ENCODE data around the gene UQCR10. TPM values are rescaled to one million over a fixed set of nuclear protein-coding genes. Genes with fewer than 3 reads are reported as not detected.

The UQCR10 gene
- total and polyA plus RNA-seq, 9 of the 15 experiments (the other 6 are each of a cell fraction or from before 2014, with no cell fraction given) = 128 to 903 (median 163) TPM

- CTCF ChIA-PET (ENCODE audit: low intra/inter-chr PET ratio) = no interaction called here
- DNase-seq (ENCODE audit: extremely low read depth in 1 of 4, low spot score in 3 of 4) (no peak), ATAC-seq (no peak), FAIRE-seq (no peak)
- no peak overlapping the region for H3K4me3 ChIP-seq
- no peaks in the 10 kb centered on the region for H3K9me3 ChIP-seq (replicated peaks; ENCODE audit: control insufficient read depth, insufficient read depth, low read depth, low read length)
- H3K4me2 ChIP-seq (ENCODE audit: insufficient read depth, low read length) = no peak overlapping the region
- POLR2A ChIA-PET = interaction anchor here (1.2 kb wide), 1 partner anchor 9 kb away, joined by 5 read pairs; no protein-coding TSS in a partner anchor
- in situ Hi-C loops (cut with MboI) = no loop called here
- no peaks in the 10 kb centered on the region; a peak in 1 of 5 replicates for H3K4me1 ChIP-seq (replicated peaks in 1 of 2; ENCODE audit: control insufficient read depth in 2 of 2, insufficient read depth in 2 of 2, low read length in 2 of 2)
- no peak overlapping the region for H3K9ac ChIP-seq (ENCODE audit: insufficient read depth in 1 of 2, low read depth in 2 of 2, low read length in 2 of 2)
- BruUV-seq (replicated peaks) = TSS peak; percentile 85
- no peak for TF ChIP-seq HDAC1 (IDR thresholded peaks at IDR 0.05)
- TF ChIP-seq ZBTB33 (CRISPR knock-in tag; IDR thresholded peaks at IDR 0.05) = peak; percentile 60; the same call in 1 of the 2 replicates
- H2AFZ ChIP-seq (ENCODE audit: low read depth, low read length) = no peak overlapping the region
- intact Hi-C loops (cut with micrococcal nuclease) = no loop called here
- no peaks in the 10 kb centered on the region for H3K9me1 ChIP-seq (ENCODE audit: control insufficient read depth, insufficient read depth, low read length)
- 85% methylated on average over 9 of the region's 27 CpGs for WGBS (ENCODE audit: insufficient coverage, low coverage, missing lambda C conversion rate)
- H3K79me2 ChIP-seq (ENCODE audit: control insufficient read depth, insufficient read depth, low read length) = no peaks in the 10 kb centered on the region
- H3K27me3 ChIP-seq (ENCODE audit: control insufficient read depth in 2 of 2, insufficient read depth in 2 of 2, low read length in 2 of 2) = no peaks in the 10 kb centered on the region
- H3K36me3 ChIP-seq (ENCODE audit: control insufficient read depth, insufficient read depth, low read length) = peaks cover 50% of the 10 kb centered on the region; the same call in 1 of the 3 replicates
- H4K20me1 ChIP-seq (replicated peaks; ENCODE audit: control insufficient read depth, insufficient read depth, low read length) = no peaks in the 10 kb centered on the region
- no peak overlapping the region for H3K27ac ChIP-seq (ENCODE audit: extremely low read depth, low read depth, low read length)
These were observed 21.4 kb downstream of the UQCR10 start for GRCh38 chr22:29788339-29789279.
